ENCODE results near the gene ZNF32.

Gene ZNF32, protein sequence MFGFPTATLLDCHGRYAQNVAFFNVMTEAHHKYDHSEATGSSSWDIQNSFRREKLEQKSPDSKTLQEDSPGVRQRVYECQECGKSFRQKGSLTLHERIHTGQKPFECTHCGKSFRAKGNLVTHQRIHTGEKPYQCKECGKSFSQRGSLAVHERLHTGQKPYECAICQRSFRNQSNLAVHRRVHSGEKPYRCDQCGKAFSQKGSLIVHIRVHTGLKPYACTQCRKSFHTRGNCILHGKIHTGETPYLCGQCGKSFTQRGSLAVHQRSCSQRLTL

DNA sequence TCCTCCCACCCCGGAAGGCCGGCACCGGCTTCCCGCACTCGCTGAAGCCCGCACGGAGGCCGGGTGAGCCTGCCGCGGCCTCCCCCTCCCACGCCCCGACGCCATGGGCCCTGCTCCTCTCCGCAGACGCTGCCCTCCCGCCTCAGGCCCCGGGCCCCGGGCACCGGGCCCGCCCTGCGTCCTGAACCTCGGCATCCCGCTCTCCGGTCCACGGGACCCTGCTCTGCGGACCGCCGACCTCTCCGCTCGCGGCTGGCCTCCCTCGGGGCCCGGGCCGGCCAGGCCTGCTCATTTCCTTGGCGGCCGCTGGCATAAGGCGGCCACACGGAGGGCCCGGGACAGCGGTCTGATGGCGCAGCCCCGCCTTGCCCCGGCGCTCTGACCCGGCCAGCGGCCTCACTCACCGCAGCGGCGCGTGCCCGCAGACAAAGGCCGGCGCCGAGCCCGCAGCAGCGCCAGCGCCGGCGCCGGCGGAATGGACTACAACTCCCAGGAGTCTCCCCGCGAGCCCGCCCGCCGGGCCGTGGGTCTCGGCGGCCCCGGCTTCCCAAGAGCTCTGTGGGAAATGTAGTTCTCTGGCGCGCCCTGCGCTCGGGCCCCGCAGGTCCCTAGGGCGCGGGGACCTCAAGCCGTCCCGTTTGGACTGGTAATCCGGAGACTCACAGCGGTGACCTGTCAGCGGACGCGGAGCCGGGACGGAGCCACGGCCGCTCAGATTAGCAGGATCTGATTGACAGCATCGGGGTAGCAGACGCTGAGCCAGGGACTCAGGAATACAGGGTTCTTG lies at the start of gene ZNF32:
ZNF32 (minus strand) TSS at position 484 of the 787 bp plus-strand sequence. CDS start 2,748 bp downstream, outside the sequence.
- peak; percentile 85 for DNase-seq

DNA sequence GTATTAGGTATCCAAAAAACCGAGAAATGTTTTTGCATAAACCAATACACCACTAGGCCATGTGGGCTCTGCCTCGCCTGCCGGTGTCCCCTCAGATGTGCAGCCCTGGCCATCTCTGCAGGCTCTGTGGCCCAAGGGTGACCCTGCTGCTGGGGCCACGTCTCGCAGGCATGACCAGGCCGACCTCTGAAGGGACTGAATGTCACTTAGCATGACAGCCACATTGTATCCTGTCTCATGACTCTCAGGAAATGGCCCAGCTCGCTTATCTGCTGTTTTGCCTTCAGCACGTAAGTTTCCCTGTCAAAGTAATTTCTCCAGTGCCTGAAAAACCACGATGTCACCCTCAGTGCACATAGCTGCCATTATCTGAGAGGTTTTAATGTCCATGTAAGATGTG lies 49.5 kb upstream of the ZNF32 start:
- no peak for DNase-seq

DNA sequence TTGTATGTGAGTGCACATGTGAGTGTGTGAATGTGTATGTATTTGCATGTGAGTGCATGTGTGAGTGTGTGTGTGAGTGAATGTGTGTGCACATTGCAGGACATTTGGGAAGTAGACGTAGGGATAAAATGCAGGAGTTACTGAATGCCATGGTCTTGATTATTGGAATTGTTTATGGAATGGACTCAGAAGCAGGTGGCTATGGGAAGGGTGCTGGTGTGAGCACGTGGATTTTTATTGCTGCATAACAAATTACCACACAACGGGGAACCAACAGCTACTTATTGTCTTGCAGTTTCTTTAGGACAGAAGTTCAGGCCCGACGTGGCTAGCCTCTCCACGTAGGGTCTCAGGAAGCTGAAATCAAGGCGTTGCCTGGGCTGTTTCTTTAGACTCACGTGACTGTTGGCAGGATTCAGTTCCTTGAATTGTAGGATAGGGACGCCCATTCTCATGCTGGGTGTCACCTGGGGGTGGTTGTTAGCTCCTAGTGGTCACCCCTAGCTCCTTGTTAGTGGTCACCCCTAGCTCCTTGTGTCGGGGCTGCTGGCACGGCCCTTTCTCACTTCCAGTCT lies 48.3 kb upstream of the ZNF32 start:
- DNase-seq, result no peak

DNA sequence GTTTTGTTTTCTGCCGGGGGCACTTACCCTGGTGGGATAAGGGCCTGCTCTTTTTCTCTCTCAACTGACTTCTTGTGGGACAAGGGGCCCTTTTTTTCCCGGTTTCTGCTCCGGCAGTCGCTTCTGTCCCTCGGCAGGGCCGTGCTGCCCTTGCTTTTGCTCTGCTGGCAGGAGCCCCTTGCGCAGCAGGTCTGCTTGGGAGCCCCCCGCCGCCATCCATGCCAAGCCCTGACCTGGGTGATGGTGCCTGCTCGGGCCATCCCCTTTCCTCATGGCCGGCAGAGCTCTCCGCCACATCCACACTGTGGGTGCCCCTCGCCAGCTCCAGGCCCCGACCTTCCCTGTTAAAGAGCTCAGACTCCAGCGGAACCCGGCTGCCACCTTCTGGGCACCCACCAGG lies 47.0 kb upstream of the ZNF32 start:
- DNase-seq, result no peak

DNA sequence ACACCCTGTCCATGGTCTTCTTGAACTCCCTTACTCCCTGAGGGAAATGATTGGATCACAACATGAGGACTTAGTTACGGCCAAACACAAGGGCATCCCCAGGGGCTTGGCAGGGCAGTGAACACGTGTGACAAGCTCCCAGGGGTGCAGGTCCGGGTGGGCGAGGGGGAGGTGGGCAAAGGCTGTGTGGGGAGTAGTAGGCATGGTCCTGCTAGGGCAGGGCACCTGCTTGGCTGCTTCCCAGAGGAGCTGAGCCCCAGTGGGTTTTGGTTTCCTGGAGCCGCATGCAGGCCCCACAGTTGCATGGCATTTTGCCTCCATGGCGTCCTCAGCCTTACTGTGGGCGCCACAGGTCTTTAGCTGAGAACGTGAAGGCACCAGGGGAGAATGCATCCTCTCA lies 46.6 kb upstream of the ZNF32 start:
- no peak for DNase-seq

DNA sequence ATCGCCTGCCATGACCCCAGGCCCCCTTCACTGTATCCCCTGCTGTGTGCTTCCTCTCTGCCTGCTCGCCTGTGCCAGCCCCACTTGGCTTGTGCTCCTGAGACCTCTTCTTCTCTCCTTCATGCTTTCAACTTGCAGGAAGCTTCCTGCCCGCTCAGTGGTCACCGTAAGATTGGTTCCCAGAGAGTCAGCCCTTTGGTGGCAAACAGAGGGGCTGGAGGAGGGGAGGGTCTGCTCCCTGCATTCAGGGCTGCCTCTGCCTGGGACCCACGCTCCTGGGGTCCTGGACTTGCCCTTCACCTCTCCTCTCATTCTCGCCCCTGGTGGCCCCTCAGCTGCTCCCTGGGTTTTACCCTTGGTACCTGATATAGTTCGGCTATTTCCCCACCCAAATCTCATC lies 45.8 kb upstream of the ZNF32 start:
- DNase-seq, result no peak

DNA sequence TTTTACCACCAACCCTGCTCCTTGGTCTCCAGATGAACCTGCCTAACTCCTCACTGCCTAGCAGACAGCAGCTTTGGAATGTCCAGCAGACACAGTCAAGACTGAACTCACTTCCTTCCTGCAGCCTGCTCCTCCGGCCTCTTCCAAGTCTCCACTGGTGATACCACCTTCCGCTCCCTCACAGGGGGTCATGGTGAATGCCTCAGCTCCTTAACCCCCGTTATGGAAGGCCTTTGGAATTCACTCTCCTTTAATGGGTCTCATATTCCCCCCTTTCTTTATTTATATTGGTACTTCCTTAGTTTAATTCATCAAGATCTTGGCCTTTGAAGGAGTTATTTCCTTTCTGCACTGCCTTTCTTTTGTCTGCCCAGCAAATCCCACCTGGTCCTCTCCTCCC lies 44.9 kb upstream of the ZNF32 start:
- DNase-seq, result no peak

DNA sequence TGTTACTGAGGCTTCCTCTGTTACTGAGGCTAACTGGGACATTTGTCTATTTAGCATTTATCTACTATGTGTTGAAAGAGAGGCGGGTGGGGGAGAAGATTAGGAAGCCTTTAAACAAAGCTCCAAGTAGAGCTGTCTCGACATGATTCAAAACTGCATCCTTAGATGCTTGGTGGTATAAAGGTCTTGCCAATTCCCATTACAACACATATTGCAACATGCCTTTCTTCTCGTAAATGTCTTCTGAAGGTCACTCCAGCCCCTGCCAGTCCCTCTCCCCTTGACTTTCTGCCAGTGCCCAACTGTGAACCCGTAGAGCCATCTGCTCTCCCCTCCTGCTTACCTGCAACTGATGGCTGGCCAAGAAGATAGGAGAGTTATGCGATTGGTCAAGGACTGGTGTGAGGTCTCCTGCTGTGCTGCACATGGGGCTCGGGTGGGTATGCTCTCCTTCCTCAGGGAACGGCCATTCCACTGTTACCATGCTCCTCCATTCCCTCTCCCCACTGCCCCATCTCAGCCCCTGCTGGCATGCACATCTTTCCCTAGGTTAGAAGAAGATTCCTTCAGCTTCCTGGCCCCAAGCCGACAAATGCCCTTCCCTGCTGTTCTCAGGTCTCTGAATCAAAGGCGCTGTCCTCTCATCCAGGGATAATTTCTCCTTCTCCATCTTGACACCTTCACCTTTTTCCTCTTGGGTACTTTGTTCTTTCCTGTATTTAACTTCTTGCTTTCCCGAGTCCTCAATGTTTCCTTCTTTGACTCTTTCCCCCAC lies 43.6 kb upstream of the ZNF32 start:
- DNase-seq, result no peak

DNA sequence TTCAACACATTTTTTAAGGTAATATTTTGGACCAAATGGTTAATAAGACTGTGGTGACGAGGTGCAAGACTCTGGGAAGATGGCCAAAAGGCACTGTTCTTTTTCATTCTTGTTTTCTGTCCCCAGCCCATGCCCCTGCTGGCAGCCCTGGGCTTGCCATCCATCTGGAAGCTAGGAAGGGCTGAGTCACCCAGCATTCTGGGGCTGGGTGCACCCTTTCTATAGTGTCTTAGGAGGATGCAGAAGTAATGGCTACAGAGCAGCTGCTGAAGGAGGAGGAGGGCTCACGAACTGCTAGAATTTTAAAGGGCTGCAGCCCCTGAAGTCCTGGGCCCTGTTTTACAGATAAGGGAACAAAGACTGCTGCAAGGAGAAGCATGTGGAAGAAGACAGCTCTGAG lies 42.8 kb upstream of the ZNF32 start:
- DNase-seq, result no peak

DNA sequence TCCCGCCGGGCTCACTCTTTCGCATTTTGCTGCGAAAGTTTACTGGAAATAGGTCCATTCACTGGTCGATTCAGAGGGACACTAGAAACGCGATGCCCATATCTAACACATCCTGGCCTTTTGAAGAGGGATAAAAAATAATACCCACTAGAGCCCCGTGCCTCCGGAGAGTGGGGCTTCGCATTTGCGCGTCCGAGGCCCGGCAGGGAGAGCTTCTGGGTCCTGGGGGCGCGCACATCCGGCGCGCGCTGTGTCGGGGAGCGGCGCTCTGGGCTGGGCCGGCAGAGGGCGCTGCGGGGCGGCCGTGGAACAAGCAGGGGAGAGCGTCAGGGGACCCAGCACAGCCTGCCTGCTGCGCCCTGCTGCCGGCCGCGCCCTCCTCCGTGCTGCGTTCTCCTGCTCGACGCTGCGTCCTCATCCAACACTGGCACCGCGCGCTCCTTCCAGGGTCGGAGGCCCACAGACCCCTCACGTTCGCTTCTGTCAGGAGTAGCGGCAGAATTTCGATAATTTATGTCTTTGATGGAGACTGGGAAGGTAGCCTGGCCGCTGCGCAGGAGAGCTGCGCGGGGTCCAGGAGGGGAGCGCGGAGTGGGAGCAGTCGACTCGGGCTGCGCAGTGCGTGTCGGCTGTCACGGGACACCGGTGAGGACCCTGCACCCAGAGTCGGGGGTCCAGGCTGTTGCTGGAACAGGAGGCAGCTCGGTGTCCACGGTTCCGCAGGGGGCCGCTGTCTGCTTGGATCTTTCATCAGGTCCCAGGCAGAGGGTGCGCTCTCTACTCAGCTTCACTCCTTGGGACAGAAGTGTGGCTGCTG lies 41.5 kb upstream of the ZNF32 start:
- peak; percentile 87 for DNase-seq

DNA sequence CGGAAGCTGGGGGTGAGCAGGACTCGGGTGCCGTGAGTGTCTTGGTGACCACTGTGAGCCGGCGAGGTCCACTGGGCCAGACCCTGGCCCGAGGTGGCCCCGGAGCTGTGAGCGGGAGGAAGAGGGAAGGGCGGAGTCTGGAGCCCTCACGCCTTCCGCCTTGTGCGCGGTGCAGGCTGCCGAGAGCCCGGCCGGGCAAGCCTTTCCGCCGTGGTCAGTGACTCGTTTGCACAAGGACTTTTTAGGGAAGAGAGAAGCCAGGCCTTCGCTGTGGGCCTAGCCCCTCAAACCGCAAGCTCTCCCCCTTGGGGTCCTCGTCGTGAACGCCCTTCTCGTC lies 40.9 kb upstream of the ZNF32 start:
- DNase-seq, result peak; percentile 28

DNA sequence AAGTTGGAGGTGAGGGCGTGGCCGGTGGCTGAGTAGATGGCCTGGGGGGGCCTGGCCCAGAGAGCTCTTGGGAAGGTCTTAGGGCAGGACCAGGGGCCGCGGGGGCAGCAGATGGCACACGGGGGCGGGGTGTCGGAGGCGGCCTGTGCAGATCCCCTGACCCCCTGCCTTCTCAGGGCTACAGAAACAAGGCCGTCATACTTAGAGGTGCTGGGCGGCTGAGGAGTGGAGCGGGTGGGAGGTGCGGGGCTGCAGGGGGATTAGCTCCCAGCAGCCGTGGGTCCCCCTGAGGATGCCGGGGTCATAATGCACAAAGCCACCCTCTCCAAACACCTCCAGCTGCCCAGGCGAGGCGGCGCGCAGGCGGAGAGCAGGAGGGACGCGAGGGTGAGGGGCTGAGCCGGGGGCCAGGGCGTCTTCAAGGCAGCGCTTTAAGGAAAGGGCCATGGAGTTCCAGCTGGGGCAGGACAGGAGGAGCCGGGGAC lies 40.4 kb upstream of the ZNF32 start:
- DNase-seq, result no peak

DNA sequence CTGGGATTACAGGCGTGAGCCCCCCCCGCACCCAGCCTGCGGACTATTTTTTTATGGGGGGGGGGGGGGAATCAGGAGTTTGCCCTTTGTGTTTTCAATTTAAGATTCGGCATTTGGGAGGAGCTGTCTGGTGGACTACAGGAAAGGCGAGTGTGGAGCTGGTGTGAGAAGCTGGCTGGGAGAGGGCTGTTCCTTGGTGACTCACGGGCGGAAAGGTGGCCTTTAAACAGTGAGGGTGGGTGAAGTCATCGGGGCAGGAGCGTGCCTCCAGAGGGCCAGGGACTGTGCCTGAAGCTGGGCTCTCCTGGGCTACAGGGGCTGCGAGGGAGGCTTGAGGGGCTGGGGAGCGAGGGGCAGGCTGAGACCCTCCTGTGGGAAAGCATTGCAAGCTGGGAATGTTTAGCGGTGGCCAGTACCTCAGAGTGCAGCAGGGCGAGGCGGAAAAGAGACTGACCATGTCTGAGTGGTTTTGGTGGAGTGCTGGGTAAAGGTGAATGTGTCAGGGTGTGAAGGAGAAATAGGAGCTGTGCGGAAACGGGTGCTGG lies 39.7 kb upstream of the ZNF32 start:
- no peak for DNase-seq

DNA sequence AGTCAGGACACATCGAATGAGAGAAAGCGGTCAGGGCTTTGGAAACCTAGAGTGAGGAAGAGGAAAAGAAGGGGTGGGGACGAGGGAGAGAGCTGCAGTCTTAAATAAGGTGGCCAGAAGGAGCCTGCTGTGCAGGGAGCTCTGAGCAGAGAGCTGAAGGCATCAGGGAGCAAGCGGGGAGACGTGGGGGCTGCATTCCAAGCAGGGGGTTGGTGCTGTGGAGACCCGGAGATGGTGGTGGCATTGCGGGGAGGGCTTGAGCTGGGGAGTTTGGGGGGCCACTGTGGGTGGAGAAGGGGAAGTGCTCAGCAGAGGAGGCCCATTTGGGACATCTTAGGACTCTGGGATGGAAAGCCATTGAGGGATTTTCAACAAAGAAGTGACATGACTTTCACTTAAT lies 38.7 kb upstream of the ZNF32 start:
- no peak for DNase-seq

DNA sequence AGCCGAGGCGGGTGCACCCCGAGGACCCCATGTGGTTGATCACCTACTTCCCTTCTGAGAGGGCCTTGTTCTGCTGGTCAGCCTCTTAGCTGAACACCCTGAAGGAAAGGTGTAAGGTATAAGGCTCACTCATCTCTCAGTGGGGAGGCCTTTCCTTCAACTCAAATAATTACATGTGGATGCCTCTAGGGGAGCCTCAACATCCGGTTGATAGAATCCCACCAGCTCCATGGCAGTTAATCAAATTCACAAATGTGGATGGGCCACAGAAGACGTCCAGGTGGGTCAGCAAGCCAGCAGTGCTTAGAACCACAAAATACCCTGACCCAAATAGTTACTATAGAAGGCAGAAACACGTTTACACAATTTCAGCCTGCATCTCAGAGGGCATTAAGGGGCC lies 37.7 kb upstream of the ZNF32 start:
- no peak for DNase-seq

DNA sequence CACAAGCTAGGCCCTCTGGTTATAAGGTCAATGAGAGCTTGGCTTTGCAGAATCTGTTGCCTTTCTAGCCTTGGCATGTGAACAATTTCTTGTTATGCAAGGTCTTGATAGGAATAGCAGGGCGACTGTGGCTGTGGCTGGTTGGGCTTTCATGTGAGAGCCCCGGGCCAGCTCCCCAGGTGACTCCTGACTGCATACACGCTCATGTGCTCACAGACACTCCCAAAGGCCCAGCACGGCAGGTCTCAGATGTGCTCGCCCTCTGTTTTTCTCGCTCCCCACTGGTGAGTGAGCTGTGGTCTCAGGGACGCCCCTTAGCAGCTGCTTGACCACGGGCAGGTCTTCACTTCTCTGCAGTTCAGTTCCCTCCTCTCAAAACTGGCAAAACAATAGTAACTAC lies 37.1 kb upstream of the ZNF32 start:
- no peak for DNase-seq

DNA sequence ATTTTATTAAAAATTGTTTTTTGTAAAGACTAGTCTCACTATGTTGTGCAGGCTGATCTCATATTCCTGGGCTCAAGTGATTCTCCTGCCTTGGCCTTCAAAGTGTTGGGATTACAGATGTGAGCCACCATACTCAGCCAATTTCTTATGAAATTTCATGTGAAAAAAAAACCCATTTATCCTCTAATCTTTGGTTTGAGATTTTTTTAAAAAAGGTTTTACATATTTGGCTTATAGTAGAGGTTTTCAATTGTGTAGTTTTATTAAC lies 35.5 kb upstream of the ZNF32 start:
- no peak for DNase-seq

DNA sequence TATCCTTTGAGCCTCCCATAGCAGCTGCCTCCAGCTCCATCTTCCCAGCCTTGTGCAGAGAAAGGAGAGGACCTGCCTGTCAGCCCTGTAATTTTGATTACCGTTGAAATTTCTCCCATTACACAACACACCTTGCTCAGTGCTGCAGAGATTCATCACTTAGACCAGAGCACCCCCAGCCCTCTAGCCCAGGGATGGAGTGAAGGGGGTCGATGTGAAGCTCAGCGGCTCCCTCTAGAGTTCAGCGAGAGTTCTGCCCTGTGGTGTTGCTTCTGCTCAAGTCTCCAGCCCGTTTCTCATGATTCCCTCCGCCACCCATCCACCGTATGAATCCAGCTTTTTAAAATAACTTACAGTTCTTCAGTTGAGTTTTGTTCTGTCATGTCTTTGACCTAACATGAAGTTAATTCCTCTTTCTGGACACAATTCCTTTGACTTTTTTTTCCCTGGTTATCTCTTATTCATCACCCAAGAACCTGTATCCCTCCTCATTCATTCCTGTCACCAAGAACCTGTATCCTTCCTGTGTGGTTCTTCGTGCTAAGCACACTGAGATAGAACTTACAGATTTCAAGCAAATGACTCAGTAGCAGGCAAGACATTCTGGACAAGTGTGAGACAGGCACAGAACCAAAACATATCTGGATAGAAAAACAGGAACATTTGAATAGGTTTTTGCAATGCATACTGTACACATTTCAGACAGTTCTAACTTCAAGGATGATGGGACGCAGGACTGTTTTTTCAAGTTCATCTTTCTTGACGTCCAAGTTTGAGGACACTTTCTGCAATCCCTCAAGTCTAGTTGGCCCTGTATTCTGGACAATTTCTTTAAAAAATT lies 35.0 kb upstream of the ZNF32 start:
- DNase-seq, result peak; percentile 18

DNA sequence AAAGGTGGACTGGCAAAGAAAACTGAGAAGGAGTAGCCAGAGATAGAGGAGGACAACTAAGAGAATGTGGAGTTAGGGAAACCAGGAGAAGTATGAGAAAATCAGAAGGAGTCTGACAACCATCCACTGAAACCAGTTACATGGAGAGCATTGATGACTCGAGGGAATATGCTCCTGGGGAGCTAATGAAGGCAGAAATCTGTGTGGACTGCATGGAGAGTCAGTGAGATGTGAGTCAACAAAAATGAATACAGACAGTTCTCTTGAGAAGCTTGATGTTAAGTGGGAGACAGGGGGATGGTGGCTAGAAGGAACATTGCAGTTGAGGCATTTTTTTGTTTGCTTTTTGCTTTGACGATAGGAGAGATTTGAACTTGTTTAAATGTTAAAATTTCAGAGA lies 34.3 kb upstream of the ZNF32 start:
- no peak for DNase-seq

DNA sequence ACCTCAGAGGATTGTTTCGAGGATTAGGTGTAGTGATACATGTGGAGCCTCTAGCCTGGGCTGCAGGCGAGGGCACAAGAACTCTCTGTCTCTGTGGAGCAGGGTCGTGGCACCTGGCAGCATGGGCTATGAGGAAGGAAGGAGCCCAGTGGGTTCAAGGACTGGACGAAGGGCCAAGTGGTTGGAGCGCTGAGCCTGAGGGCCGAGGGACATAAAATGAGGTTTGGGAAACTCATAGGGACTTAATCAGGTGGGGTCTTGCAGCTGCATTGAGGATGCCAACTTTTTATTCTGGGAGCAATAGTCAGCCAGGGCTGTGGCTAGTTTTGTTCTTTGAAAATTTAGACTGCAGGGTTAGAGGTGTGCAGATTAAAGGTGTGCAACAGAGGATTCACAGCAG lies 33.0 kb upstream of the ZNF32 start:
- no peak for DNase-seq

DNA sequence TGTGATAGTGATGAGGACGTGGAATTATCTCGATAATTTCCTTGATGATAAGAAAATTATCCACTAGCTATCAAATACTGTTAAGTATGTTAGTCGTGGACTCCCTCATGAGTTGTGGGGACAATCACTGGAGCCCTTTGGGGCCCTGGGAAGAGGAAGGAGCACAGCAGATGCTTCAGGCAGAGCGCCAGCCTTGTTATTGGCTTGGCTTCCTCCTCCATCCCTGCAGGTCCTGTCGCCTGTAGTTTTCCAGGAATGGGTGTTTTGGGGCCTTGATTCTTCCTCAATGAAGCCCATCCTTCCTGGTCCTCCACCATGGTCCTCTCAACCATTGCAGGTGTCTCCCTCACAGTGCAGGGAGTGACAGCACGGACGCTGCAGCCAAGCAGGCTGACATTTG lies 32.5 kb upstream of the ZNF32 start:
- no peak for DNase-seq

DNA sequence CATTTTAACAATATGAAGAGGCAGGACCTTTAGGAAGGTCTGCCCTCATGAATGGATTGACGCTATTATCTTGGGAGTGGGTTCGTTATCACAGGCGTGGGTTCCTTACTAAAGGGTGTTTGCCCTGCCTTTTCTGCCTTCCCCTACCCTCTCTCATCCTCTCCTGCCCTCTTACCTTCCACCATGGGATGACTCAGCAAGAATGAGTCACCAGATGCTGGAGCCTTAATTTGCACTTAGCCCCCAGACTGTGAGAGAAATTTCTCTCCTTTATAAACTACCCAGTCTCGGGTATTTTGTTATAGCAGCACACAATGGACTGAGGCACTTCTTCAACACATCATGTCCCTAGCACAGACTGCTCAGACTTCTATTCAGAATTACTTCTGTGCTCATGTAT lies 31.4 kb upstream of the ZNF32 start:
- DNase-seq, result no peak
